HG03558 (cell line): ENCODE data around the gene FRMD4A.

Experiments used
- ATAC-seq: cut with Tn5 transposase; IDR thresholded peaks from one replicate; pipeline ENCODE4 v1.9.1; 2021; ENCODE audit warnings: moderate number of reproducible peaks; ENCODE audit not compliant: unreplicated experiment; ENCODE audit errors: extremely low read depth

FRMD4A gene

DNA sequence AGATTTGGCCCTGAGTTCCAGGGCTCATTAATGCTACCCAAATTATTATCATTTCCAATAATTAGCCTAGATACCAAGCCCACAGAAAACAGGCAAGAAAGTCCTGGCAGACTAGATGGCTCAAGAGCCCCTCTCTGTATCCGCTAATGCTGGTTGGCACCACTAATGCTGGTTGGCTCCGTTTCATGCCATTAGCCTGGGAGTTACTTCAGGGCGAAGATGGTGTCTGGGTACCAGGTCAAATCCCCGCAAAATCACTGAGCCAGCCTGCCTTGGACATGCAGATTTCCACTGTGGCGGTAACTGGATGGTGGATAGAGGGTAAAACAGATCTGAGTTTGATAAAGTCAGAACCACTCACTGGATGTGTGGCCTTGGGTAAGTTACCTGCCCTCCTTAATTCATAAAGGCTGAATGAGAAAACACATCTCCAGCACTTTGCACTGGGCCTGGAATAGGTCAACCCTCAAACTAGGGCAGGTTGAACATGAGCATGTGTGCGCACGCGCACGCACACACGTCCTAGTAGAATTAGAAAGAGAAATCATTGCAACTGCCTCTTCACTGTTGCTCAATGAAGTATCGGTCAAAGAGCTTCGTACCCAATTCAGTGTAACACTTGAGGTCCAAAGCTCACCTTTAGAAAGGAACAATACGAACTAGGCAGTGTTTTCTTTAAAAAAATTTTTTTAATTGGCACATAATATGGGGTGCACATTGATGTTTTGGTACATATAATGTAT lies 652.5 kb downstream of the FRMD4A start:
- no peak for ATAC-seq

DNA sequence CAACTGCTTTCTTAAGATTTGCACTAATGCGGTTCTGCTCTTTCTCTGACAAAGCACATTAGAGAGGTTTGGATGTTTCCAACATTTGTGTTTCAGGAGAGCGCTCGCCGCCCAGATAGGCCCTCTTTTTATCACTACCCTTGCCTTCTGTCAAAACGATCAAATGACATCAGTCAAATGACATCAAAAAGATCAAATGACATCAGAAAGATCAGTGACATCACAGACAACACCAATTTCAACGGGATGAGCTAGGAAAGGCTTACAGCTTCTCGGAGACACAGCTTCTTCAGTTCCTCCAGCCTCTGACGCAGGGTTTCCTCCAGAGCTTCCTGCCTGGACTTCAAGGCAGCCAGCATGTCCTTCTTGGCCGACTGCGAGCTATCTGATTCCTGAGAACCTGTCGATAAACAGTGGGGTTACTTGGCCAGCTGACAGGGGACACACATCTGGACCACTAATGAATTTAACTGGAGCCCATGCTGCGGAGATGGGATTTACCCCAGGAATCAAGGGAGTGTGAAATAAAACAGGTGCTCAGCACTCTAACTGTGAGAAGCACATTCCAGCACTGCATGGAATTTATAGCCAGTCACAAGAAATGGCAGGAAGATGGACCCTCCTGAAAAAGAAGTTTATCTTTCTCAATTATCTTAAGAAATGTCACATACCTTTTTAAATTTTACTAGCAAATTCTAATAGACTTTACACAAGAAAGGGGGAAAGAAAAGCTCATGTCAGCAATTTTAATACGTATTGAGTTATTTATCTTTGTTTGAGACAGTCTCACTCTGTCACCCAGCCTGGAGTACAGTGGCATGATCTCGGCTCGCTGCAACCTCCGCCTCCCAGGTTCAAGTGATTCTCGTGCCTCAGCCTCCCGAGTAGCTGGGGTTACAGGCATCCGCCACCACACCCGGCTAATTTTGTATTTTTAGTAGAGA lies 655.8 kb downstream of the FRMD4A start:
- no peak for ATAC-seq

DNA sequence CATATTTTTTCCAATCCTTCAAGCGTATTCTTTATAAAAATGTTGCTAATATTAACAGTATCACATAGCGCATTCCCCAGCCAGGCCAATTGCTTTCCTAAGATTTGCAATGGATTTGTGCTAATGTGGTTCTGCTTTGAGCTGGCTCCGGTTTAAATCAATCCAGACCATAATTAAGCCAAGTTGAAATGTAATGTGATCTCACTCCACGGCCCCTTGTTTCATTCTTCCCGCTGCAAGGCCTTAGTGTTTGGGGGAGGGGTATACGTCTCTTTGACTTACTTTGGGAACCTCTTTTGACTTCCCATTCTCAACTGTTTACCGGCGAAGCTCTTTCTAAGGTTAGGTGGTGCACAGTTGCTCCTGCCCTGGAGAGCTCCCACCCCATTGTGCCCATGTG lies 657.6 kb downstream of the FRMD4A start:
- ATAC-seq, result no peak

DNA sequence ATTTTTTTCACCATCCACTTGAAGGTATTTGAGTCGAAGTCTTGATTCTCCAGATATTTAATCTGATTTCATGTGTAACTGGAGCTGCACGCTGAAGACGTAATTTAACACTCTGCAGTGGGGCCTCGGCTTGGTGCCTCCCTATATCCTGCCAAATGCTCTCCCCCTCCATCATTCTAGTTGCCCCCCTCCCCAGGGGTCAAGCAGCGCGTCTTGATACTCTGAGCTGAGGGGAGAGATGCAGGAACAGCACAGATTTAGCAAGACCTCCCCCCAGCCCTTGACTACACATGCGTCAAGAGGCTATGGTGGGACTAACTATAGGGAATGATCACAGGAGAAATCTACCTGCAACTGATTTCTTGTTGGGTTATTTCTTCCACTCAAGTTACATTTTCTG lies 658.2 kb downstream of the FRMD4A start:
- ATAC-seq, result no peak

GRCh38 chr10:13671904-13672303 lies 658.8 kb downstream of the FRMD4A start:
- ATAC-seq, result no peak

DNA sequence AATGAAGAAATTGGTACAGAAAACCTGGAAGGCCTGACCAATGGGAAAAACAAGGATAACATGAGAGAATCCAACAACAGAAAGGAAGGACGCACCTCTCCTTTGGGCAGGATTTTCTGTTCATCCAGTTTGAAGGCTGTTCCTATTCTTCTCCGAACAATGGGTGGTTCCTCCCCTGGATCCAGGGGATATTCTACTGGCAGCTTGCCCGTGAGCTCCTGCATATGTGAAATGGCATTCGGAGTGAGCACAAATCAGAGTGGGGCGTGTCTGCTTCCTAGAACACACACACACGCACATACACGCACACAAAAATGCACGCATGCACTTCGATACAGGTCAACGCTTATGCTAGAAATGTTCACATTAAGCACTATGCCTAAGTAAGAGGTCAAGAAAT lies 660.4 kb downstream of the FRMD4A start:
- ATAC-seq, result no peak

DNA sequence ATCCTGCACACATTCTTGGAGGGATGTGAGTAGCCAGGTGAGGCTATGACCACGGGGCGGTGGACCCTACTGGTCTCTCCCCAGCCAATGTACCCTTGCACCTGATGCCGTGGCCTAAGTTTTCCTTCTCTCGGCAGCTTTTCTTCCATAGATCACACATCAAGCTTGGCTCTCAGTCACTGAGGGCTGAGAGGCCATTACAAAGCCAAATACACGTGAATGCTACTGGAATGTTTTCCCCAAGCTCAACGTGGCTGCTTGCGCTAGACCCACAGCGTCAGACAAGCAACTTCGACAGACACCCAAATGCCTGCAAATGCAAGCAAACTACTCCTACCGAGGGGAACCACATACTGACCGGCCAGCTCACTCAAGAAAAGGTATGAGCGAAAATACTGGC lies 660.8 kb downstream of the FRMD4A start:
- ATAC-seq, result no peak

DNA sequence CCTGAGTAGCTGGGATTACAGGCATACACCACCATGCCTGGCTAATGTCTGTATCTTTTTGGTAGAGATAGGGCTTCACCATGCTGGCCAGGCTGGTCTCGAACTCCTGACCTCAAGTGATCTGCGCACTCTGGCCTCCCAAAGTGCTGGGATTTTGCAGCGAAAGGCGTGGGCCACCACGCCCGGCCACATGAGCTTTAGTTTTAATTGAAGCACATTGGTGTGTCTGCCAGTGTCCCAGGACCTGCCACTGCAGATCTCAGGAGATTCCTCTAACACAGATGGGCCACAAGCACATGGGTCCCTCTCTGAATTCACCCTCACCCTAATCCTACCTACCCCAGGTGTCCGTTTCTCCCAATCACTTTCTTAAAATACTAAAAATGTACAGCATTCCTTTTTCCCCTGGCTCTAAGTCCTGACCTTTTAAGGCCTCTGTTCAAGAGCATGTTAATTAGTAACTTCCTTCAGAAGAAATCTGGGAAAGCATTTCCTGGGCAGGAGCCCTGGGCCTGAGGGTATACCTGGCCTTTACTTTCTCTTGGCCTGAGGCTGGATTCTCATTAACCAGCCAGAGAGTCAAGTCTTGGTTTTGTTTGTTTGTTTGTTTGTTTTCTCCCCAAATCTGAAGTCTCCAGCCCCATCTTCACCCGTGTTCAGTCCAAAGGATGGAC lies 661.4 kb downstream of the FRMD4A start:
- ATAC-seq, result no peak

- no peak for ATAC-seq
Observed at GRCh38 chr10:13668126-13668525, 662.6 kb downstream of the FRMD4A start.

GRCh38 chr10:13665516-13666262 lies 665.0 kb downstream of the FRMD4A start:
- no peak for ATAC-seq

- no peak for ATAC-seq
Observed at GRCh38 chr10:13661256-13661655, 669.5 kb downstream of the FRMD4A start.

DNA sequence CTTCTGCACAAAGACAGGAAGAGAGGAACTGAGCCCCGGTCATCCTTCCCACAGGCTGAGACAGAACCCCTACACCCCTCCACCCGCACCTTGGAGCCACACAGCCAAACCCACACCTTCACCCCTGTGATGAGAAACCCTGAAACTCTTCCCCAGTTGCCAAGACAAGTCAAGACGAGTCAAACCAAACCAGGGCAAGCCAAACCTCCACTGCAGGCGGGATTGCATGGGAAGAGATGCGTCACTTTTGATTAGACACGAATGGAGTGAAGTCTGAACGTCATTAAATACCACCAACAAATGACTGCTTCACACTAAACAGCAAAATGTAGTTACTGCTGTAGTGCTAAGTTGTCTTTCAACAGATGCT lies 670.2 kb downstream of the FRMD4A start:
- no peak for ATAC-seq

GRCh38 chr10:13659887-13660550 lies 670.7 kb downstream of the FRMD4A start:
- no peak for ATAC-seq

DNA sequence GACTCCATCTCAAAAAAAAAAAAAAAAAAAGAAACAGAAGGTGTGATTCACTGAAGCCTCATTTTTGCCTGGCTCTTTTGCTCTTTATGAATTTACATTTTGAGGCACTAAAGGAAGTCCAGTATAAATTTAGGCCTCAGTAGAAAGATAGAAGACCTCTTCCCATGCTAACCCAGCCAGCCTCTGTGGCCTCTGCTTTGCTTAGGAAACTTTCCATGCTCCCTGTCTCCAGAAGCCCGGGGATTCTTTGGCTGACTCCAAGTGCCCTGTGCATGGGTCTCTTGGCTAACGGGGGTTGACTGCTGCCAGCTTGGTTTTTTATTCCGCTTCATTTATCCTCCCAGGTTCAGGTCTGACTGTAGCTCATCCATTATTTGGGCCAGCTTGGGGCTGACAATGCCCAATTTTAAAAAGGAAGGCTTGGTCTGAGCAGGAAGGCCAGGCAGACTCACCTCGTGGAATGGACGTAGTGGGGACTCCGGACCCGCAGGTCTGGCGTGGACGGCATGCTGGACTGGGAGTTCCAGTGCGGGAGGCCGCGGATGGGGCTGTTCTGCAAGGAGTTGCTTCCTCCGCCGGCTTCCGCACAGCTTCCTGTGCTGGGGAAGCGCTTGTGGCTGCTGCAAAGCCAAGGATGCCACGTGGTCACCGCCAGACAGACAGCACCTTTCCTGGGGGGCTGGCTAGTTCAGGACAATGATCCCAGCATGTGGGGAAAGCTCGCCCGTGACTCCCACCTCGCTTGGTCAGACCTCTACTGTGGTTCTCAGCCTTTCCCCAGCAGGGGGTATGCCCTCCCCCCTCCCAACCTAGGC lies 671.6 kb downstream of the FRMD4A start:
- ATAC-seq, result no peak

- ATAC-seq, result no peak
Observed at GRCh38 chr10:13658264-13658663, 672.5 kb downstream of the FRMD4A start.

DNA sequence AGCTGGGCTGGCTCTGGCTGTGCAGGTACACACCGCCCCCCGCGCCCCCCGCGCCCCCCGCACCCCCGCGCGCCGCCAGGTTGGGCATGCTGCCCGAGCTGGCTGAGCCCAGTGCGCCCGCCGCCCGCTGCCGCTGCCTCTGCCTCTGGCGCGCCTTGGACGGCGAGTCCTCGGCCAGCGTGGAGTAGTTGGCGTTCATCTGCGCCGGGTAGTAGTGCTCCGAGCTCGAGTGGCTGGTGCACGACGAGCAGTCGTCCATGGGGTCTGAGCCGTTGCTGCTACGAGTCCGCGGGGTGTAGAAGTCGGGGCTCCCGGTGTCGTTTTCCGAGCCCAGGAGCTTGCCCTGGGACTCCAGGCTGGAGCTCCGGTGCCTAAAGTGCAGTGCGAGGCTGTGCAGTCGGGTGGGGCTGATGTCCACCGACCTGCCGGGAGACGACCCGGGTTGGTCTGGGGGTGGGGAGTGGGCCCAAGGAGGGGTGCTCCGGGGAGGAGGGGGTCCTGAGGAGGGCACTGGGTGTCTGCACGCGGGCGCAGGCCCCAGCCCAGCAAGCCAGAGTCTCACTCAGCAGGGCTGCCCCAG lies 673.5 kb downstream of the FRMD4A start:
- no peak for ATAC-seq

DNA sequence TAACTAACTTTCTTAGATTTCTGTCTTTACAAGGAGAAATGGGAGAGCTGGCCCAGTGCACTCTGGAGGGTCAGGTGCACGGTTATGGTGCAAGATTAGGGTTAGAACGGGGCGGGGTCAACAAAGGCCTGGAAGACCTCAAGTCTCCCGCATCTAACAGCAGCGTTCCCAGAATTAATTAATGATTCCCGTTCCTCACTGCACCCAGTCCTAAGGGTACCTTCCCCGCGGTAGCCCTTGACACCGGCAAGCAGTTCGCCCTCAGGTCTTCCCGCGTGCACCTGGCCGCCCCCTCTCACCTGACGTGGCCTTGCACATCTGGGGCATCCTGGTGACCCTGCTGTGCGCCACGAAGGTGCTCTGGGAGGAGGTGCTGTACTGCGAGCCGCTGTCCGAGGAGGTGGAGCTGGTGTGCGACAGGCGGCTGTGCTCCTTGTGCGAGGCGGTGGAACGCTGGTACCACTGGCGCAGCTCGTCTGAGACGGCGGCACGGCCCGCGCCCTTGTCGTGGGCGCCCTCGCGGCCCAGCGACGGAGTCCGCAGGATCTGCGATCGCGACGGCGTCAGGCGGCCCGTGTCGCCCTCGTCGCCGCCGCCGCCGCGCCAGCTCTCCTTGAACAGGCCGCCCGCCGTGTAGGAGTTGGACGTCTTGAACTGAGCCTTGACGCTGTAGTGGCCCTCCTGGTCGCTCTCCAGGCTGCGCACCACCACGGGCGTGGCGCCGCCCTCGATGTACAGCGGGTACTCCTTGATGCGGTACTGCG lies 674.2 kb downstream of the FRMD4A start:
- no peak for ATAC-seq

GRCh38 chr10:13654846-13655245 lies 675.9 kb downstream of the FRMD4A start:
- no peak for ATAC-seq
